ENCODE data around the gene C5orf24.
"Not testable (repeated sequence)": the region's sequence is repeated elsewhere in the genome, so short reads cannot be mapped to it uniquely, and the experiment has no call there.

The C5orf24 gene

DNA sequence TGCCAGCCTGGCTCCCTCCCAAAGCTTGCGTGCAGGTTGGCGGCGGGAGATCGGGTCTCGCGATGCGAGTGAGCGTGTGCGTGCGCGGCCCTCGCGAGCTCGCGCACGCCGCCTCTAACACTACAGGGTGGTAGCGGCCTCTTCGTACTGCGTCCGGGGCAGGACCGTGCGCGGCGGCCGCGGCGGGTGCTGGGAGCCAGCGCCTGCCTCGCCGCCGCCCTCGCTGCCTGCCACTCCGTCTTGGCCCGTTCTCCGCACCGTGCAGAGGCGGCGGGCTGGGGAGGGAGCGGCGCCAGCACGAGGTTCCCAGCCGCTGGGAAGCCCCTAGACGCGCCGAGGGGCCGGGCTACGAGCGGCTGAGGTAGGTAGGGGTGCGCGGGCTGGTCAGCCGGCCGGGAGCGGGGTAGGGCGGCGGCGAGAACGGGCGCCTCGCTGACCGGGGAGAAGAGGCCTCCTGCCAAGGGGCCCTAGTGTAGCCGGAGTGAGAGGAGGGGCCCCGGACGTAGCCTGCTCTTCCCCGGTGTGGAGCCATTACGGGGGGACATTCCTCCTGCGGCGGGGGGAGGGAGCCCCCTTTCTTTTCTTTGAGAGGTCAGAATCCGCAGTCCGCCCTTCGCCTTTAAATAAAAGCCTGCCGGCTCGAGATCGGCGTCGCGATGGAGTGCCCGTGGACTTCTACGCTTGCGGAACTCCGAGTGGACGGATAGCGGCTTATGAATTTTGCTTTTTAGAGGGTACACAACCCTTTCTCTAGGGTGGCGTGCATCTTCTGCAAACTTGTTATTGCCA lies at the start of gene C5orf24:
Gene C5orf24 (plus strand): TSS at position 117 of the 789 bp plus-strand sequence. CDS start 8,933 bp downstream, outside the sequence.
- peak; percentile 96 for DNase-seq

DNA sequence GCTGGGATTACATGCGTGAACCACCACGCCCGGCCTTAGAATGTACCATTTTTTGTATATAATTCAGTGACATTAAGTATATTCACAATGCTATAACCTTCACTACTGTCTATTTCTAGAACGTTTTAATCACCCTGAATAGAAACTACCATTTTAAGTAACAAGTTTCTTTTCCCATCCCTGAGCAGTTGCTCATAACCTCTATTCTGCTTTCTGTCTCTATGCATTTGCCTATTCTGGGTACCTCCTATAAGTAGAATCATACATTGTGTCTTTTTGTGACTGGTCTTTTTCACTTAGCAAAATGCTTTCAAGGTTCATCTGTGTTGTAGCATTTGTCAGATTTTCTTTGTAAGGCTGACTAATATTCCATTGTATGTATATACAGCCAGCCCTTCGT lies 47.3 kb upstream of the C5orf24 start:
- DNase-seq = no peak

DNA sequence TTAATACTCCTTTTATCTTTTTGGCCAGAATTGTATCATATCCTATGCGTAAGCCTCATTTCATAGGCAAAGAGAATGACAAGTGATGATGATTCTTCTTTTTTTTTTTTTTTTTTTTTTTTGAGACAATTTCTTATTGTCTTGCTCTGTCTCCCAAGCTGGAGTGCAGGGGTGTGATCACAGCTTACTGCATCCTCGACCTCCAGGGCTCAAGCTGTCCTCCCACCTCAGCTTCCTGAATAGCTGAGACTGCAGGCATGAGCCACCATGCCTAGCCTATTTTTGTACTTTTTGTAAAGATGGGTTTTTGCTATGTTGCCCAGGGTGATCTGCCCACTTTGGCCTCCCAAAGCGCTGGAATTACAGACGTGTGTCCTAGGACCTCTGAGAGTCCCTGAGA lies 41.9 kb upstream of the C5orf24 start:
- DNase-seq = no peak

DNA sequence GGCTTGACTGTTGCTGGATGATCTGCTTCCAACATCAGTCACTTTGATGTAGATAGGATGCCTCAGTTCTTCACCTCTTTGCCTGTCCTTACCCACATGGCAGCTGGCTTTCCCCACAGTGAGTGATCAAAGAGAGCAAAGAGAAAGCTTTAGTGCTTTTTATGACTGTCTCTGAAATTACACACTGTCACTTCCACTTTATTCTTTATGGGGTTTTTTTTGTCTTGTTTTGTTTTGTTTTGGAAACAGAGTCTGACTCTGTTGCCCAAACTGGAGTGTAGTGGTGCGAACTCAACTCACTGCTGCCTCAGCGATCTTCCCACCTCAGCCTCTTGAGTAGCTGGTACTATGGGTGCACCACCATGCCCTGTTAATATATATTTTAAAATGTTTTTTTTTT lies 32.4 kb upstream of the C5orf24 start:
- DNase-seq = no peak

DNA sequence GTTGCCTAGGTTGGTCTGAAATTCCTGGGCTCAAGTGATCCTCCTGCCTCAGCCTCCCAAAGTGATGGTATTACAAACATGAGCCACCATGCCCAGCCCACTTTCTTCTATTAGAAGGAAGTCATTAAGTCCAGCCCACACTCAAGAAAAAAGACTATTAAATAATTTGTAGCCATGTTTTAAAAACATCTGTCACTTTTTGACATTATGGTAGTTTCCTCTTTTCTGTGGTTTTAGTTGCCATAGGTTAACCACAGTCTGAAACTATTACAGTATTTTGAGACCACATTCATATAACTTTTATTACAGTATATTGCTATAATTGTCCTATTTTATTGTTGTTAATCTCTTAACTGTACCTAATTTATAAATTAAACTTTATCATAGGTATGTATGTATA lies 31.9 kb upstream of the C5orf24 start:
- no peak for DNase-seq

DNA sequence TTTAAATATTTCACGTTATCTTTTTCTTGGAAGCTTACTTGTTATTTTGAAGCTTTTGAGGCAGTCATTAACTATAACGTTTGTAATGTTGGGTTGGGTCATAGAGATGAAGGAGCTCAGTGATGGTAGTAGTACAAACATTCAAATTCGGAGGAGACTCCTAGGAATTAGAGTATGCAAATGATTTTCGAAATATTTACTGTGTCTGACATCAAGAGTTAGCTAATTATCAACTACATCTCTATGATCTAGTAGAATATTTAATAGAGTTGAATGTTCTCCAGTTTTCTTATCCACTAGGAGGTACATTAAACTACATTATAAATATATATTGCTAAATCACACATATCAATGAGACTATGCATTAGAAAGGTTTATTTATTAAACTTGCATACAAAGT lies 28.8 kb upstream of the C5orf24 start:
- no peak for DNase-seq

DNA sequence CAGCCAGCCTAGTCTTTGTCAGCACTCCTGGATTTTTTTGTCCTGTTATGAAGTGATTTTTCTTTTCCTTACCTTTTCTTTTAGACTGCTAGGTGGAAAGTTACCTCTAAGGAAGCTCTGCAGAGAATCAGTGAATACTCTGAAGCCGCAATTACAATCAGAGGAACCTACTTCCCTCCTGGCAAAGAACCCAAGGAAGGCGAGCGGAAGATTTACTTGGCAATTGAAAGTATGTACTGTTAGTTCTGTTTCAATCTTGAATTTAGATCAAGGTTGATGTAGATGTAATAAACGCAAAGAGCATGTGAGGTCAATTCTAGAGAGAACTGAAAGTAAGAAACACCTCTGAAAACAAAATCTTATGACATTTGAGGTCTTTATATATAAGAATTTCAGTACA lies 27.0 kb upstream of the C5orf24 start:
- DNase-seq = no peak

DNA sequence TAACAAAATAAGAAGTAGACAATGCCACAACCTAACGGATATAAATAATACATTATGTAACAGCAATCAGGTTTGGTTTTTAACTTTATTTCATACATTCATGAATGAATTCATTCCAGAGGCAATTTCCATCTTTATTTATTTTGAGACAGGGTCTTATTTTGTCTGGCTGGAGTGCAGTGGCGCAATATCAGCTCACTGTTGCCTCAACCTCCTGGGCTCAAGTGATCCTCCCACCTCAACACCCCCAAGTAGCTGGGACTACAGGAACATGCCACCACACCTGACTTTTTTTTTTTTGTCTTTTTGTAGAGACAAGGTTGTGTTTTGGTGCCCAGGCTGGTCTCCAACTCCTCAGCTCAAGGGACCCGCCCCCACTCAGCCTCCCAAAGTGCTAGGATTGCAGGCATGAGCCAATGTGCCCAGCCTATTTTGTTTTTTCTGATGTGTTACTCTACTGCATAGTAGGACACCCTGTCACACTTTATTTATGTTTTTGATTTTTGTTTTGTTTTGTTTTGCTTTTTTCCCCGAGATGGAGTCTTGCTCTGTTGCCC lies 26.3 kb upstream of the C5orf24 start:
- DNase-seq = no peak

DNA sequence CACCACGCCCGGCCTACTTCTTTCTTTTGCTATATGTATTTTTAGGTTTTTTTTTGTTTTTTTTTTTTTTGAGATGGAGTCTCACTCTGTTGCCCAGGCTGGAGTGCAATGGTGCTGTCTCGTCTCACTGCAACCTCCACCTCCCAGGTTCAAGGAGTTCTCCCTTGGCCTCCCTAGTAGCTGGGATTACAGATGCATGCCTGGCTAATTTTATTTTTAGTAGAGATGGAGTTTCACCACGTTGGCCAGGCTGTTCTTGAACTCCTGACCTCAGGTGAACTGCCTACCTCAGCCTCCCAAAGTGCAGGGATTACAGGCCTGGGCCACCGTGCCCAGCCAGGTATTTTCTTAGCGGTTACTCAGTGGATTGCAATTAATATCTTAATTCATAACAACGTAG lies 23.9 kb upstream of the C5orf24 start:
- DNase-seq = no peak

DNA sequence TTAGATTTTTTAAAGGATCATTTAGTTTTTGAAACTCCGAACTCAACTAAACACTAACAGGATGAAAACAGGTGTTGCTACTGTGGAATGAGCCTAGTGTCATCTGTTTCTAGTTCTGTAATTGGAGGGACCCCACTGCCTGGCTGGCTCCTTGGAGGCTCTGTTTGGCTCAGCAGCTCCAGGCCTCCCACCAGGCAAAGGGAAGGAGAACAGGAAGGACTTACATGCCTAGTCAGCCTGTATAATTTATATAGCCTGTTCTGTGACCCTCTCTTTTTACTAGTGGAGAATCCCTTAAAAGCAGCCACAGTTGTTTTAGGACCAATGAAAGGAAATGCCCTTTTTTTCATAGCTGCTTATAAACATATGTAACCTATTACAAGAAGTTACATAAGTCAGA lies 21.1 kb upstream of the C5orf24 start:
- no peak for DNase-seq

DNA sequence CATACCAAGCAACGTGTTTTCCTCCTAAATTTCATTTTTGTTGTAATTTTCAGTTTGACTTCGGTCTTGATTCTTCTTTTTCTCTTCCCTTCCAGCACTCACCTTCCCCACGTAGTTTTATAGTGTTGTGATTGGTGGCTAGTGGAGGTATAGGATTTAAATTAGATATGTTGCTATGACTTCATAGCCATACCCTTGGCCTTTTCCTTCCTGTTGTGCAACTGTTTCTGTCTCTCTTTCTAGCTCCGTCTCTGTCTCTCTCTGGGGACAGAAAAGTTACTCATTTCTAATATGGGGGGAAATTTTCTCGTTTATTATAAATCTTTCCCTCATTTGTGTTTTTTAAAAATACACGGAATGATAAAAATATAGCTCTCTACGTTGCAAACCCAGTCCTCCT lies 20.6 kb upstream of the C5orf24 start:
- no peak for DNase-seq

DNA sequence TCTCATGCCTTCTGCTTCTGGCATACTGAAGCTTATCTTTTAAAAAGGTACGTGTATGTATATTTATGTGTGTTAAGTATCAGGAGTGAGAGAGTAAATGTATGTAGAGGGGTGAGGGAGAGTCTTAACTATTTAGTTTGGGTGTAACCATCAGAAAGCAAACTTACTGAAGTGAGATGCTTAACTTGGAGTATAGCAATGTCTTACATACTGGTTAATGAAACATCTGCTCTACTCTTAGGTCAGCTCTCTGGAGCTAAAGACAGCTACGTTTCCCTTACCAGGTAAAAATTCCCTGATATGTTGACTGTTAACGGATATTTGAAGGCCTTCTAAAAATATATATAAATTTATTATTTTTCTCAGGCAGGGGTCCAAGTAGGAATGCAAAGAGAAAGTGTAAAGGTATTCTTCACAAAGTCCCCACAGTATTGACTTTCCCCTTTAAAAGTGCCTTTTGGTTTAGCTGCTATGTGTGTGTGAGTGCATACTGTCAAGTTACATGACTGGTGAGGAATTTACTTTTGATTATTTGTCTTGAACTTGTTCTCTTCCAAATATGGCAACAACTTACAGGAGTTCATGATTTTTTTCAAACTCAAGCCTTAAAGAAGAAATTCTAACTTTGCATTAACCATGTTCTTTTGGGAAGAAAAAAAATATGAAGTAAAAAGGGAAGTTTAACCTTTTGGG lies 12.3 kb upstream of the C5orf24 start:
- peak; percentile 65 for DNase-seq

DNA sequence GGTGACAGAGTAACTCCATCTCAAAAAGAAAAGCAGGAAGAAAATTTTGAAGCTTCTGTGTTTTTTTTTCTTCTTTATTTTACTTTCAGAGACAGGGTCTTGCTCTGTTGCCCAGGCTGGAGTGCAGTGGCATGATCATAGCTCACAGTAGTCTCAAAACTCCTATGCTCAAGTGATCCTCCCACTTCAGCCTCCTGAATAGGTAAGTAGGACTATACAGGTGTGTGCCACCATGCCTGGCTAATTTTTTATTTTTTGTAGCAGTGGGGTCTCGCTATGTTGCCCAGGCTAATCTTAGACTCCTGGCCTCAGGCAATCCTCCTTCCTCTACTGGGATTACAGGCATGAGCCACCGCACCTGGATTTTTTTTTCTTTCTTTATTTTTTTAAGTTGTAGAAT lies 10.1 kb upstream of the C5orf24 start:
- DNase-seq = no peak

DNA sequence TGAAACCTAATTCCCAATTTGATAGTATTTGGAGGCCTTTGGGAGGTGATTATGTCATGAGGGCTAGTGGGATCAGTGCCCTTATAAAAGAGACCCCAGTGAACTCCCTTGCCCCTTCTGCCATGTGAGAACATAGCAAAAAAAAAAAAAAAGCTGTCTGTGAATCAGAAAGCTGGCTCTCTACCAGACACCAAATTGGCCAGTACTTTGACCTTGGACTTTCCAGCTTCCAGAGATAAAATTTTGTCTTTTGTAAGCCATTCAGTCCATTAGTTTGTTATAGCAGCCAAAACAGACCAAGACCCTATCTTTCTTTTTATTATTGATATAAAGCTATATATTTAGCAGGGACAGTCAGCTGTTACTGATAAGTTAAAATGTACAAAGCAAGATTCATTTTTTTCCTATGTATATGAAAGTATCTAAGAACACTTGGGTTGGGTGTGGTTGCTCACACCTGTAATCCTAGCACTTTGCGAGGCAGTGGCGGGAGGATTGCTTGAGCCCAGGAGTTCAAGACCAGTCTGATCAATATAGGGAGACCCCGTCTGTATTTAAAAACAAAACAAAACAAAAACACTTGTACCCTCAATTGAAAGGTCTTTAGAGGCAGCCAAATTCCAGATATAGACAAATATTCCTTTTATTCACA lies 8.1 kb upstream of the C5orf24 start:
- DNase-seq = no peak

DNA sequence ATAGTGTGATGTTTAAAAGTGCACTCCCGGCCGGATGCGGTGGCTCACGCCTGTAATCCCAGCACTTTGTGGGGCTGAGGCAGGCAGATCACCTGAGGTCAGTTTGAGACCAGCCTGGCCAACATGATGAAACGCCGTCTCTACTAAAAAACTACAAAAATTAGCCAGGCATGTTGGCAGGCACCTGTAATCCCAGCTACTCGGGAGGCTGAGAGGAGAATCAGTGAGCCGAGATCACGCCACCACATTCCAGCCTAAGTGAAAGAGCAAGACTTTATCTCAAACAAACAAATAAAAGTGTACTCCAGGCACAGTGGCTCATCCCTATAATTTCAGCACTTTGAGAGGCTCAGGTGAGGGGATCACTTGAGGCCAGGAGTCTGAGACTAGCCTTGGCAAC lies 7.4 kb upstream of the C5orf24 start:
- not testable (repeated sequence) for DNase-seq

DNA sequence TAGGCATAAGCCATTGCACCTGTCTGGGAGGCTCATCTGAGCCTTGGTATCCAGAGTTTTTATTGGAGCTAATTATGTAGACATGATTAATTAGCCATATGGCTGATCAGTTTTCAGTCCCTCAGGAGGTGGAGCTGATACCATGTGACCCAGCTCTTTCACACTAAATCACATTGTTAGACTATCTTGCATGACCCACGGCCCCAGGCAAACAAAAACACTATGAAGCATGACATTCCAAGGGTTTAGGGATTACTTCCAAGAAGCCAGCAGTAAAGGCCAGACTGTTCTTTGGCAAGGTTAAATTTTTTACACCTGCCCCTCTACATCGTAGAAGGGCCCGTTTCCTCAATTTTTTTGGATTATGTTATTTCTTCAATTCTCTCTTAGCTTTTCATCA lies 5.0 kb upstream of the C5orf24 start:
- DNase-seq = no peak

DNA sequence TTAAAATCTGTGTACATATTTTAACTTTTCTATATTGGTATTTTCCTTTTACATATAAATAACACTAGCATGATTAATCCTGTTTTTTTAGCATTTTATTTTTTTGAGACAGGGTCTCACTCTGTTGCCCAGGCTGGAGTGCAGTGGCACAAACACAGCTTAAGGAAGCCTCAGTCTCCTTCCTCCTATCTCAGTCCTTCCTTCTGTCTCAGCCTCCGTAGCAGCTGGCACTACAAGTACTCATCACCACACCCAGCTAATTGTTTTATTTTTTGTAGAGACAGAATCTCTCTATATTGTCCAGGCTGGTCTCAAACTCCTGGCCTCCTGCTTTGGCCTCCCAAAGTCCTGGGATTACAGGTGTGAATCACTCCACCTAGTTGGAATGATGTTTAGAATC lies 1.5 kb upstream of the C5orf24 start:
- DNase-seq = no peak

DNA sequence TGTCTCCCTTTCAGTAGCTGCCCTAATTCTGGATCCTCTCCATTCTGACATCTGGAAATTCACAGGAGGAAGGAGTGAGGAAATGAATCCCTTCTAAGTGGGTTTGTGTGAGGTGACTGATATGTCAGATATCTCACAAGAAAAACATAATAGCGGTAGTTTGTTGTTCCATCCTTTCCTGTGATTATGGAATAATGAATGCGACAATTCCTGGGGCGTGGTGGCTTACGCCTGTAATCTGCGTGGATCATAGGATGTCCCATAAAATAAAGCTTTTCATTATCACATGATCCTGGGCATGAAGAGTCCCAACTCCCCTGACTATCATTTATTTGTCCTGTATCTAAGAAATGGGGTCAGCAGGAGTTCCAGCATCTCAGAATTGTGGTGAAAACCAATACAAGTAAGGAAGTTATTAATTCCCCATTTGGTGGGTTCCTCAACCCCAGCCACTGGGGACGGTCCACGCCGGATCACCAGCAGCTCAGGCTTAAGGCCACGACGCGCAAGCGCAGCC lies 375 bp upstream of the C5orf24 start:
- peak; percentile 49 for DNase-seq

DNA sequence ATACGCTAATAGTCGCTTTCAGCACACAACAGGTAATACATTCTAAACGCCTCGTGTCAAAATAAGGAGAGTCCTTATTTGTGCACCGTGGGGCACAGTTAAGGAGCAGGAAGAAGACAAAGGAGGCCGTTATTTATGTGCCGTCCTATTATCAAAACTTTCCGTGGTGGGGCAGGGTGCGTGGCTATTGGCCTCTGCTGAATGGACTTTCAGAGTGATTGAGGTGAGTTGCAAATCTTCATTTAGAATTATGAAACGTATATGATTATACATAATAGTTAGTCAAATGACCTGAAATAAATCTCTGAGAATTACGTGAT lies 833 bp downstream of the C5orf24 start:
- peak; percentile 28 for DNase-seq

DNA sequence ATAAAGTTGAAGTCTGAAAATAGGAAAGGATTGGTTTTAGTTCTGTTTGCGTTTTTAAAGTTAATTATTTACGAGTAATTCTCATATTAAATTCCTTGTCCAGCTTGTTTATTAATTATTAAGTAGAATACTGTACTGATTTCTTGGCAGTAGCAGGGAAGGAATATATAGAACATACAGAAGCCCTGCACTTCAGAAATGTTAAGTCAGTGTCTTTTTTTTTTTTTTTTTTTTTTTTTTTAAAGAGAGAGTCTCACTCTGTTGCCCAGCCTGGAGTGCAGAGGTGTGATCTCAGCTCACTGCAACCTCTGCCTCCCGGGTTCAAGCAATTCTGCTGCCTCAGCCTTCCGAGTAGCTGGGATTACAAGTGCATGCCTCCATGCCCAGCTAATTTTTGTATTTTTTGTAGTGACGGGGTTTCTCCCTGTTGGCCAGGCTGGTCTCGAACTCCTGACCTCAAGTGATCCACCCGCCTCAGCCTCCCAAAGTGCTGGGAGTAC lies 3.7 kb downstream of the C5orf24 start:
- DNase-seq = not testable (repeated sequence)

DNA sequence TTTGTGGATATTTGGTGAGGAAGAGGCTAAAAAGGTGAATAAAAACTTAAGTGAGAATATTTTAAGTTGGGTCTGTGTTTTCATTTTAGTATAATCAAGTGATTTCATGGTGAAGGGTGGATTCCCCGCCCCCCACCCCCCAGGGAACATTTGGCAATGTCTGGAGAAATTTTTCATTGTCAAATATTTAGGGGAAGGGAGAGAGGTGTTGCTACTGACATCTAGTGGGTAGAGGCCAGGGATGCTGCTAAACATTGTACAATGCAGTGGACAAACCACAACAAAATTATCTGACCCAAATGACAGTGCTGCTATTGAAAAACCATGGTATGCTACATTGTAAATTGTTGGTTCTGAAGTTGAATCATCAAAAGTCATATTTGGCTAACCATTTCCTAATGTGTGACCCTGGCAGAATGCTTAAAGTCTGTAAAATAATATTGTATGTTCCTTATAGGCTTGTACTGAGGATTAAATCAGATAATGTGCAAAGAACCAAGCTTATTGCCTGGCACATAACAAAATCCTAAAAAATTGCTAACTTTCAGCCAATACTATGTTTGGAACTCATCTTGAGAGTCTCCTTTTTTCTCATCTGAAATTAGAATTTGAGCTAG lies 5.6 kb downstream of the C5orf24 start:
- peak; percentile 56 for DNase-seq

DNA sequence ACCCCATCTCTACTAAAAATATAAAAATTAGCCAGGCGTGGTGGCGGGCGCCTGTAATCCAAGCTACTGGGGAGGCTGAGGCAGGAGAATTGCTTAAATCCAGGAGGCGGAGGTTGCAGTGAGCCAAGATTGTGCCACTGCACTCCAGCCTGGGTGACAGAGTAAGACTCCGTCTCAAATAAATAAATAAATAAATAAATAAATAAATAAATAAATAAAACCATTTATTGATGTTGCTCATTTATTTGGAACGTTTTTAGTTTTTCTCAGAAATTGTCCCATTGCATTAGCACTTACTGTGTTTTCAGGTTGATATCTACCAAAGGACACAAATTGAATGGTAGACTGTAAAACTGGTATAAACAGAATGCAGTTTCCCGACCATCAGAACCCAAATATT lies 10.7 kb downstream of the C5orf24 start:
- DNase-seq = not testable (repeated sequence)

DNA sequence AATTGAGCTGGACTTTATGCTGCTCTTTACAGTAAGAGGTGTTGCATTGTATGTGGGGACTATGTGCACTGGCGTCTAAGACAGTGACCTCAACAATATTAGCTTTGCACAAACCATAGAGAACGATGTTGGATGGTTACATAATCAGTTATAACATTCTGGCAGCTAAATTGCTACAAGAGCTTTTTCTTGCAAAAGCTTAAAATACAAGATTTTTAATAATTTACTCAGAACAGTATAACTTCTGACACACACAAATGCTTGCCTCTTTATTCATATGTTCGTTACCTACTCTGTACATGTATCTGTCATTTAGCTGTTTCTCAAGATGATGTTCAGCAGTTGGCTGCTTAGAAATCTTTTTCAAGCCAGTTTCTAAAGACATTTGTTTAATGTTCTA lies 11.6 kb downstream of the C5orf24 start:
- no peak for DNase-seq

All from fibroblast of skin of right biceps (primary cell).